ENCODE data around the gene ZNF211. TPM values are rescaled to one million over a fixed set of nuclear protein-coding genes. Genes with fewer than 3 reads are reported as not detected.

The ZNF211 gene
- total and polyA plus RNA-seq, 2 donors (not counting 3 experiments of a cell fraction or from before 2014, with no cell fraction given): 4.7 to 9.4 TPM

- no TSS peak for BruUV-seq (replicated peaks)
- Histone ChIP-seq H4K20me1 (replicated peaks; ENCODE audit: control insufficient read depth, extremely low read depth, insufficient read depth, low read length) (no peaks in the 10 kb centered on the region), H3K4me2 (ENCODE audit: insufficient read depth, low read length) (no peak overlapping the region), H3K9ac (replicated peaks; ENCODE audit: extremely low read depth, insufficient read depth, low read length) (no peak overlapping the region), H3K27ac (ENCODE audit: insufficient read depth, low read depth, low read length) (no peak overlapping the region), H3K9me3 (replicated peaks; ENCODE audit: control insufficient read depth, insufficient read depth, low read length) (no peaks in the 10 kb centered on the region), H3K4me1 (ENCODE audit: control insufficient read depth, extremely low read depth, insufficient read depth, low read length) (no peaks in the 10 kb centered on the region), H3K27me3 (ENCODE audit: control insufficient read depth in 2 of 2, insufficient read depth in 2 of 2, low read length in 2 of 2) (no peaks in the 10 kb centered on the region), H3K36me3 (ENCODE audit: control insufficient read depth in 2 of 2, extremely low read depth in 1 of 2, insufficient read depth in 2 of 2, low read length in 2 of 2) (no peaks in the 10 kb centered on the region), H2AFZ (ENCODE audit: low read depth, low read length) (no peak overlapping the region), H3K4me3 (replicated peaks in 1 of 3; ENCODE audit: insufficient read depth in 1 of 3, low read depth in 1 of 3, low read length in 3 of 3) (no peak overlapping the region), H3K79me2 (ENCODE audit: control insufficient read depth, insufficient read depth, low read length) (no peaks in the 10 kb centered on the region), H3K9me1 (replicated peaks; ENCODE audit: control insufficient read depth, extremely low read depth, insufficient read depth, low read length) (no peaks in the 10 kb centered on the region)
- DNase-seq (ENCODE audit: low read depth, low spot score) (no peak), FAIRE-seq (no peak)
- dilution Hi-C loops (cut with MboI; ENCODE audit: extremely low pct_ligation_motif_present, low sequenced_read_pairs): no loop called here
- ChIA-PET CTCF (no interaction called here), POLR2A (no interaction called here)
- no peak for TF ChIP-seq POLR2AphosphoS5 (IDR thresholded peaks at IDR 0.05; ENCODE audit: insufficient read depth, low read depth, low read length)
- no peak for TF ChIP-seq CTCF (IDR thresholded peaks at IDR 0.05; ENCODE audit: extremely low read depth in 1 of 2, insufficient read depth in 1 of 2, low read depth in 1 of 2, low read length in 2 of 2)
- TF ChIP-seq MYC (IDR thresholded peaks at IDR 0.05; ENCODE audit: low read depth, low read length): no peak
- no peak for TF ChIP-seq MAX (IDR thresholded peaks at IDR 0.05; ENCODE audit: insufficient read depth, insufficient read length)
- TF ChIP-seq POLR2A (IDR thresholded peaks at IDR 0.05; ENCODE audit: low read depth, low read length): no peak
- no peak for TF ChIP-seq JUN (IDR thresholded peaks at IDR 0.05; ENCODE audit: borderline replicate concordance, insufficient read depth, insufficient read length, low read depth)
- TF ChIP-seq GATA2 (IDR thresholded peaks at IDR 0.05; ENCODE audit: insufficient read depth, insufficient read length, low read depth, low read length): no peak
- no peak for TF ChIP-seq FOS (IDR thresholded peaks at IDR 0.05; ENCODE audit: borderline replicate concordance, insufficient read depth, low read length)
- TF ChIP-seq EZH2 (IDR thresholded peaks at IDR 0.05; ENCODE audit: borderline replicate concordance, low read depth, low read length, severe bottlenecking): no peak
- intact Hi-C loops (cut with micrococcal nuclease): no loop called here
These were observed 42.9 kb downstream of the ZNF211 start for GRCh38 chr19:57675881-57676280.

All from endothelial cell of umbilical vein (primary cell).